ENCODE data around the gene CYP4B1. TPM values are rescaled to one million over a fixed set of nuclear protein-coding genes. Genes with fewer than 3 reads are reported as not detected.

Gene CYP4B1
- total RNA-seq (2021) (3.1 and 3.5 TPM in 2 replicates), Bru-seq, nascent RNA (percentile 24 among the genes with signal in this experiment), BruChase-seq, experiment 1, labeled RNA remaining after a 2-hour chase (percentile 25 among the genes with signal in this experiment), BruChase-seq, experiment 2, labeled RNA remaining after a 6-hour chase (percentile 25 among the genes with signal in this experiment)
- long read RNA-seq, partial matches to known transcripts = 0 of 4 reads
- long read RNA-seq, other reads (novel, unspliced or antisense) = 2 of 4 reads

GRCh38 chr1:46798810-46799209, at the start of gene CYP4B1:
Gene CYP4B1, plus strand, starts transcription at chr1:46799046. Its CDS starts 36 bp downstream, at chr1:46799082.
- DNase-seq = peak in 1 of 2 experiments; percentile 24
- Histone ChIP-seq H3K79me2 (ENCODE audit: low read depth) (no peaks in the 10 kb centered on the region), H3K4me2 (no peak within 1 kb of the TSS), H3F3A (ENCODE audit: insufficient read depth, low read depth) (peaks cover 5% of the 10 kb centered on the region), H3K4me3 (no peak within 1 kb of the TSS), H3K27me3 (ENCODE audit: insufficient read depth, low read depth) (no peaks in the 10 kb centered on the region), H3K36me3 (ENCODE audit: low read depth) (no peaks in the 10 kb centered on the region), H3K9me3 (ENCODE audit: insufficient read depth, low read depth) (no peaks in the 10 kb centered on the region), H2AFZ (no peak within 1 kb of the TSS), H3K4me1 (replicated peaks; ENCODE audit: insufficient read depth) (peaks cover 14% of the 10 kb centered on the region), H3K9me2 (ENCODE audit: insufficient read depth) (no peaks in the 10 kb centered on the region), H4K20me1 (ENCODE audit: insufficient read depth) (no peaks in the 10 kb centered on the region), H3K27ac (no peak within 1 kb of the TSS)
- POLR2A ChIA-PET (ENCODE audit: unreplicated experiment) = interaction anchor here (0.5 kb wide), 2 partner anchors 44 to 470 kb away, joined by 4 to 5 read pairs; no protein-coding TSS in a partner anchor
- intact Hi-C loops (cut with micrococcal nuclease; ENCODE audit: unreplicated experiment) = no loop called here
- BruUV-seq (replicated peaks) = no TSS peak
- CTCF ChIA-PET = no interaction called here
- TF ChIP-seq CTCF (conservative IDR thresholded peaks at IDR 0.05) (no peak), EZH2 (IDR thresholded peaks at IDR 0.05; ENCODE audit: low read depth) (no peak)

DNA sequence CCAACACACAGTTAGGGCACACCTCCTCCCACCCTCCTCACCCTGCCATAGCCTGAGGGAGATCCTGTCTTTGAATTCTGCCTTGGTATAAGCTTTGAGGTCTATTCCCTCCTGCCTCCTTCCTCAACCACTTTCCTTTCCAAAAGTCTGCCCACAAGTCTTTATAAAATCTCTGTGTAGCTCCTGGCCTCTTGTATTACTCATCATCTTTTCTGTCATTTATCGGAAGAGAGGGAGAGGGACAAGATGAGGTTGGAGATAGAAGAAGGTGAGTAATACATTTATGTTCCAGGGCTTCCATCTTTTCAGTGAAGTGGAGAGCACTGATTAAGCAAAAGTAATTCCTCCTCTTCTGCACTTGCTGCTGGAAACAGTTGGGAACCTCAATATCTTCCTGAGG, 49.4 kb upstream of the CYP4B1 start:
- TF ChIP-seq EZH2 (IDR thresholded peaks at IDR 0.05; ENCODE audit: low read depth) (no peak), CTCF (conservative IDR thresholded peaks at IDR 0.05) (no peak)
- BruUV-seq (replicated peaks) = no TSS peak
- ChIA-PET POLR2A (ENCODE audit: unreplicated experiment) (interaction anchor here (0.6 kb wide), 1 partner anchor 9 kb away, joined by 3 read pairs; no protein-coding TSS in a partner anchor), CTCF (interaction anchor here (0.9 to 1.0 kb wide), 2 partner anchors 8 to 58 kb away, joined by 3 to 10 read pairs; no protein-coding TSS in a partner anchor)
- intact Hi-C loops (cut with micrococcal nuclease; ENCODE audit: unreplicated experiment) = loop anchor here (1.0 to 10.0 kb wide), 5 partner anchors 8 to 428 kb away; no protein-coding TSS in a partner anchor
- no peak overlapping the region for H3K4me3 ChIP-seq
- peak; percentile 35 to 80 for DNase-seq
- no peaks in the 10 kb centered on the region for H3K36me3 ChIP-seq (ENCODE audit: low read depth)
- no peaks in the 10 kb centered on the region for H3K27me3 ChIP-seq (ENCODE audit: insufficient read depth, low read depth)
- H2AFZ ChIP-seq = no peak overlapping the region
- no peaks in the 10 kb centered on the region for H3K9me2 ChIP-seq (ENCODE audit: insufficient read depth)
- peak overlapping the region; percentile 48 for H3K27ac ChIP-seq
- peaks cover 39% of the 10 kb centered on the region for H3K4me1 ChIP-seq (replicated peaks; ENCODE audit: insufficient read depth)
- H4K20me1 ChIP-seq (ENCODE audit: insufficient read depth) = no peaks in the 10 kb centered on the region
- peak overlapping the region; percentile 25 for H3K4me2 ChIP-seq
- peaks cover 6% of the 10 kb centered on the region; the same call in 1 of the 2 replicates for H3F3A ChIP-seq (ENCODE audit: insufficient read depth, low read depth)
- H3K79me2 ChIP-seq (ENCODE audit: low read depth) = no peaks in the 10 kb centered on the region
- no peaks in the 10 kb centered on the region for H3K9me3 ChIP-seq (ENCODE audit: insufficient read depth, low read depth)

- BruUV-seq (replicated peaks) = no TSS peak
- ChIA-PET CTCF (interaction anchor here (0.9 to 1.0 kb wide), 2 partner anchors 8 to 57 kb away, joined by 3 to 10 read pairs; no protein-coding TSS in a partner anchor), POLR2A (ENCODE audit: unreplicated experiment) (no interaction called here)
- no peaks in the 10 kb centered on the region for H3K9me2 ChIP-seq (ENCODE audit: insufficient read depth)
- intact Hi-C loops (cut with micrococcal nuclease; ENCODE audit: unreplicated experiment) = loop anchor here (1.0 to 10.0 kb wide), 5 partner anchors 7 to 427 kb away; no protein-coding TSS in a partner anchor
- H3F3A ChIP-seq (ENCODE audit: insufficient read depth, low read depth) = peaks cover 6% of the 10 kb centered on the region; the same call in 1 of the 2 replicates
- H3K4me1 ChIP-seq (replicated peaks; ENCODE audit: insufficient read depth) = peaks cover 45% of the 10 kb centered on the region
- H2AFZ ChIP-seq = no peak overlapping the region
- no peaks in the 10 kb centered on the region for H4K20me1 ChIP-seq (ENCODE audit: insufficient read depth)
- no peaks in the 10 kb centered on the region for H3K9me3 ChIP-seq (ENCODE audit: insufficient read depth, low read depth)
- peak in 1 of 2 experiments; percentile 40 for DNase-seq
- H3K4me3 ChIP-seq = no peak overlapping the region
- H3K4me2 ChIP-seq = peak overlapping the region; percentile 25; the same call in 1 of the 2 replicates
- peak overlapping the region; percentile 48 for H3K27ac ChIP-seq
- no peaks in the 10 kb centered on the region for H3K36me3 ChIP-seq (ENCODE audit: low read depth)
- TF ChIP-seq EZH2 (IDR thresholded peaks at IDR 0.05; ENCODE audit: low read depth) (no peak), CTCF (conservative IDR thresholded peaks at IDR 0.05) (no peak)
- H3K27me3 ChIP-seq (ENCODE audit: insufficient read depth, low read depth) = no peaks in the 10 kb centered on the region
- H3K79me2 ChIP-seq (ENCODE audit: low read depth) = no peaks in the 10 kb centered on the region
Measured at GRCh38 chr1:46749921-46750404, 48.9 kb upstream of the CYP4B1 start.

All from PC-9 (cell line).